ENCODE measurements around the gene ERGIC1. TPM values are rescaled to one million over a fixed set of nuclear protein-coding genes. Genes with fewer than 3 reads are reported as not detected.

ERGIC1 gene
- total RNA-seq, 1 donor from 2014 or later, result 74.8 TPM

DNA sequence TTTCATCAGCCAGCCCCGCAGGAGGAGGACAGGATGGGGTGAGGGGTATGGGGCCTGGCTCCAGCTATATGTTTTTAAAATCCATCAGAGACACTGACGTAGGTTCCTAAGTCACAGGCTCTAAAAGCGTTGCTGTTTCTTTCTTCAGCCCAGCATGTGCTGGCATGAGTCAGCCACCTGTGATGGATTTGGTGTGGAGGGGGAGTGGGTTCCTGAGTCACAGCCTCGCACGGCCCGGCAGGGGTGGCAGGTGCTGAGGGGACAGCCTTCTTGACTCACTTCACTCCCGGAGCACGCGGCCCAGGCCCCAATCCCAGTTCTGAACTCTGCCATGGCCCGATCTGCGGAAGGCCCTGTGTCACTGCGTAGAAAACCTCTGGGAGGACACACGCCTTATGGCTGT lies 86.4 kb downstream of the ERGIC1 start:
- intact Hi-C loops (cut with DNase I), result no loop called here
- DNase-seq (ENCODE audit: missing footprints) (no peak), ATAC-seq (no peak)

DNA sequence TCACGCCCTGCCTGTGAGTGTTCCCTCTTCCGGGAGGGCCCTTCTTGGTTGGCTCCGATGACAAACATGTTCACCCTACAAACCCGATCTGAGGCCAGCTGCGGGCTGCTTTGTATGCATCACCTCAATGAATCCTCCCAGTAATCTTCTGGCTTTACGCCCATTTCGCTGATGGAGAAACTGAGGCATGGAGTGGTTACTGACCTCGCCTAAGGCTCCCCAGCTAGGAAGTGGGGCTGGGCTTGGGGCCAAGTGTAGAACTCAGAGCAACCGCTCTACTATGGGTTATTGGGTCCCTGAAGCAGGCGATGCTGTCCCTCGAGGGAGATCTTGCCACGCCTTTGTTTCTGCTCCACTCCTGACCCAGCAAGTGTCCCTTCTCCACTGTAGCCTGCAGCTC lies 86.9 kb downstream of the ERGIC1 start:
- DNase-seq (ENCODE audit: missing footprints), result peak; percentile 4
- intact Hi-C loops (cut with DNase I), result no loop called here
- no peak for ATAC-seq

DNA sequence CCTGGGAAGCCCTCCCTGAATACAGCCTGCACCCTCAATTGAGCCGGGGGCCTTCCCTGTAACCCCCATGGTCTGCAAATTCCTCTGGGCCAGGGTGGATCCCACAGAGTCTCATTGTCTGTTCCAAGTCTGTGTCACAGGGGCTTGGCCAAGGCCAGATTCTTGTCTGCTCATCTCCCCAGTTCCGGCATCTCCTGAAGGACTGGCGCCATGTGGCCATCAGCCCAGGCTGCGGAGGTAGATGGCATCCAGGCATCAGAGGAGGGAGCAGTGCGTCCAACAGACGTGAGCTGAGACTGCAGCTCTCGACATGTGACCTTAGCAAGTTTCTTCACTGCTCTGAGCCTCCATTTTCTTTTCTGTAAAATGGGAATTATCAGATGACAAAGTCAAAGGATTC lies 87.9 kb downstream of the ERGIC1 start:
- intact Hi-C loops (cut with DNase I), result no loop called here
- DNase-seq (ENCODE audit: missing footprints), result peak; percentile 22

DNA sequence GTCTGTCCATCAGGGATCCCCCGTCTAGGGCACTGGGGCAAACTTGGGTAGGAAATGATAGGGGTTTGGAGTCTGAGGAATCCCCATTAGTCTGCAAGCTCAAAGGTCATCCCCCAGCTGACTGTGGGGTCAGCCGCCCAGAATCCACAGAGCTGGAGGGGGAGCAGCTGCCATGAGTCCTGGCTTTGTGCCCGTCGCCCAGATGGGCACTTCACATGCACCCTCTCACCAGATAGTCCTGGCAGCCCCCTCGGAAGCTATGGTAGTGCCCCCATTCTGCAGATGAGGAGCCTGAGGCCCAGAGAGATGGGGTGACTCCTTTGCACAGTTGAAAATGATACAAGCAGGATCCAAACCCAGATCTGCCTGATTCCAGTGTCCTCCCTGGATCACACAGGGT lies 89.5 kb downstream of the ERGIC1 start:
- intact Hi-C loops (cut with DNase I), result no loop called here
- ATAC-seq, result no peak
- peak; percentile 21 for DNase-seq (ENCODE audit: missing footprints)

More for the DNA sequence above, 87.9 kb downstream of the ERGIC1 start:
- no peak for ATAC-seq

DNA sequence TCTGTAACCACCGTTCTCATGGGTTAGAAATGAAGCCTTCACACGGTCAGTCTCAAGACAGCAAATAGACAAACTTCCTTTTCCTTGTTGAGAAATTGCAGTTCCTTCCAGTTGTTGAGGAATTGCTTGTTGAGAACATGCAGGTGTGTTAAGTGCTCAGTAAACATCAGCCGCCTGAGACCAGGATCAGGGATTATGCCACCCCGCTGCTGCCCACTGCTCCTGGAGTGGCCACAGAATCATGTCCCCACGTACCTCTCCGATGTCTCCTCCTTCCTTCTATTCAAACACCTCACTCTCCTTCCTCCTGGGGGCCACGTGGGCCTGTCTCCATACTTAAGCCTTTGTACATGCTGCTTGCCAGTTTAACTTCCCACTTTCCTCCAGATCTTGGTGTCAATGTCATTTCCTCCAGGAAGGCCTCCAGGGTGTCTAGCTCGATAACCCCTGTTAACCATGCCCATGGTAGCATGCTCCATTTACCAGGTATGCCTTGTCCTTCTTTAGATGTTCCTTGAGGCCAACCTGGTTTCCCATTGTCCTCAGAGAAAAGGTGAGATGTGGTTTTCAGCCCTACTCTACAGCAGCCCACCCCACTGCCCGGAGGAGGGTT lies 91.4 kb downstream of the ERGIC1 start:
- DNase-seq (ENCODE audit: missing footprints) (peak; percentile 21), ATAC-seq (no peak)
- intact Hi-C loops (cut with DNase I), result no loop called here

DNA sequence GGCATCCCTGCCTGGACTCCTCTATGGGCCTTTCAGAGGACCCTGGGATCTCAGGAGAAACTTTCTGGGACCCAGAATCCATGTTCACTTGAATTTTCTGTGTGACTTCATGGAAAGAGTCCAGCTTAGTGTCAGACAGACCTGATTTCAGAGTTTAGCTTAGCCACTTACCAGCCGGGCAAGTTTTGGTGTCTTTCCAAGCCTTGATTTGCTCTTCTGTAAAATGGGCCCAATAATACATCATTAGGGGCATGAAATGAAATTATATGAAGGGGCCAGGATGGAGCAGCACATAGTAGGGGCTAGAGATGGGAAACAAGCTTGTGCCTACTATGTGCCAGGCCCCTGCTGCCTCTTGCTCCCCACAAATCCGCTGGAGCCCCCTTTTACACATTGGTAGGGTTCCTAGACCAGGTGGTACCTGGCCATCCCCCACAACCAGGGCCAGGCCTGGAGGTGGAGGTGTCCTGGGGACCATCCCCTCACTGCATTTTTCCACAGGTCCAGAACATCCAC lies 92.0 kb downstream of the ERGIC1 start:
- ATAC-seq (no peak), DNase-seq (ENCODE audit: missing footprints) (peak; percentile 25)
- intact Hi-C loops (cut with DNase I), result no loop called here

DNA sequence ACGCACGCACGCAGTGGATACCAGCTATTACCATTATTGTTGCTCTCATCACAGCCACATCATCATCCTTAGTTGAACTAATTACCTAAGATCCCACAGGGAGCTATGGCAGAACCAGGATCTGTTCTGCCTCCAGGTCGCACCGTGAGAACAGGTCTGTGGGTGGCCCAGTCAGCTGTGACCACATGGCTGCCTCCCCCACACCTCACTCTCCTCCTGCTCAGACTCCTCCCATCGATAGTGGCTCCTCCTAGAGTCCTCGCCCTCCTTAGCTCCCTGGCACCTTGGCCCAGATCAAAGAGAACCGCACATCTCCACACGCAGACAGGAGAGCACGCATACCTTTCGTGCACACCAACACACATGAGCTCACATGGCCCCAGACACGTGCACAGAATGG lies 92.7 kb downstream of the ERGIC1 start:
- ATAC-seq, result no peak
- peak; percentile 23 for DNase-seq (ENCODE audit: missing footprints)
- intact Hi-C loops (cut with DNase I), result no loop called here

DNA sequence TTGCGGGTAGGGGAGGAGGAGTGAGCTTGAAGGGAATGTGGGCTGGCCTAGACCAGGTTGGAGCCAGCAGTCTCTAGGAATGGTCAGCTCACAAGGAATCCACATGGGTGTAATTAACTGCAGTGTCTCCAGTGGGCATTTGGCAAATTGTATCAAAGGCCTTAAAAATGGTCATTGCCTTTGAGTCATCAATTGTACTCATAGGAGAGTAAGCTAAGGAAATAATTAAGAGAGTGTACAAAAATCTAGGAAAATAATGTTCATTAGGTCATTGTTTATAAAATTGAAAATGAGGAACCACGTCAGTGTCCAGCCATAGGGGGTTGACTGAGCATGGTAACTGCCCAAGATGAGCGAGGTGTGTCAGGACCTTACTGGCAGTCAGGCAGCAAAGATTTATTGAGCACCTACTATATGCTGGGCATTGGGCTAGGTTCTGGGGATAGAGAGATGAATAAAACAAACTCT lies 95.4 kb downstream of the ERGIC1 start:
- no peak for ATAC-seq
- intact Hi-C loops (cut with DNase I), result no loop called here
- no peak for DNase-seq (ENCODE audit: missing footprints)

DNA sequence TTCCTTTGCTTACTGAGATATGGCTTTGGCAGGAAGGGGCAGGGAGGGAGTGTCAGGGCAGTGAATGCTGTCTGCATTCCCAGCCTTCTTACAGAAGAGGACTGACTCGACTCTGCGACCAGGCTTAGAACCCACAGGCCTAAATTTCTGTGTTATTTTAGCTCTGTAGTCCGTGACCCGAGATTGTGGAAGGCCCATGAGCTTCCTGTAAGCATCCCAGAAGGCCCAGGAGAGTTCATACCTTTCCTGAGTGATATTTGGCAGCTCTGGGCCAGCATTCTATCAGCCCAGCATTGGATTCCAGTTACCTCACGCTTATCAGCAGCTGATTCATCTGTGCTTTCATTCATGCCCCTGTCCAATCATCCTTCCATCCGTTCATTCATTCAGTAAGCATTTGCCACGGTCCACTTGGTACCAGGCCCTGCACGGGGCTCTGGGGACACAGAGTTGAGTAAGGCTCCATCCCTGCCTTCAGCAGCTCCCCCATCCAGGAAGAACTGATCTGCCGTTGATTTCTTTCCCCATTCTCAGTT lies 97.0 kb downstream of the ERGIC1 start:
- ATAC-seq (peak; percentile 55), DNase-seq (ENCODE audit: missing footprints) (peak; percentile 62)
- intact Hi-C loops (cut with DNase I), result no loop called here

DNA sequence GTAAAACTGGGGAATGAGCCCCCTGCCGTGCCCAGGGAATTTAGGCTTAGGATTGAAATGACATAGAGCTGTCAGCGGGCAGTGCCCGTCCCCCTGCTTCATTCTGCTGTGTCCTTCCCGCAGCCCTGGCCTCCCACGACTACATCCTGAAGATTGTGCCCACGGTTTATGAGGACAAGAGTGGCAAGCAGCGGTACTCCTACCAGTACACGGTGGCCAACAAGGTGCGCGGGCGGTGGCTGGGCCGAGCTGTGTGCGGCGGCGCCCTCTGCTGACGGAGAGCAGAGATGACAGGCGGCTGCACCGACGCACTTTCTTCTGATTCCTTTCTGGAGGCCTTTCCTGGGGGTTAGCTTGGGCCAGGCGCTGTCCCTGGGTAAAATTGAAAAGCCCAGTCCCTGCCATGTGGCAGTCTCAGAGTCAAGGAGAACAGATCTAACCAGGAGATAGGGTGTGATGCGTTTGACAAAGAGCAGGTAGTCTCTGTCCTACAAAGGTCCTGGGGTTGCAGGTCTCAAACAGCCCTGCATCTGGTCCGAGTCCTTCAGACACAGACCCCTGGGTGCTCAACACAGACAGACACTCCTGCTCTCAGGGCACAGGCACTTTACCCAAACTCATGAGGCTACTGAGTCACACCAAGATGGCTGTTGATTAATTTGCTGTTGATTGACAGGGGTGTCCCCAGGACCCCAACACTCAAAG lies 98.4 kb downstream of the ERGIC1 start:
- ATAC-seq, result peak; percentile 86
- intact Hi-C loops (cut with DNase I), result loop anchor here (1.0 to 2.0 kb wide), 2 partner anchors 160 to 219 kb away; no protein-coding TSS in a partner anchor
- peak; percentile 94 for DNase-seq (ENCODE audit: missing footprints)

DNA sequence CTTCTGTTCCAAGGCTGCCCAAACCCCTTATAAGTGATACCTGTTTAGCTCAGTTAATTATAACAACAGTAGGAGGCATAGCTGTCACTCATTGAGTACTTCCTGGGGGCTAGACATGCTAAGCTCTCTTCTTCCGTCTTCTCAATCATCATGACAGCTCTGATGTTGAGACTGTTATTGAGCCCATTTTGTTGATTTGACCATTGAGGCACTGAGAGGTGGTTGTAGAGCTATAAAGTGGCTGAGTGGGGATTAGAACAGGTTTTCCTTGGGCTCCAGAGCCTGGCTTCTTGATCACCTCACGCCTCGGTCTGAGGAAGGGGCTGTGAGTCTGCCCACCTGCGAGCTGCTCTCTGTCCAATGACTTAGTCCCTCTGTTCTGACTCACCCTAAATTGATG lies 99.2 kb downstream of the ERGIC1 start:
- DNase-seq (ENCODE audit: missing footprints), result no peak
- ATAC-seq, result no peak
- intact Hi-C loops (cut with DNase I), result loop anchor here (2.0 kb wide), 1 partner anchor 160 kb away; no protein-coding TSS in a partner anchor

DNA sequence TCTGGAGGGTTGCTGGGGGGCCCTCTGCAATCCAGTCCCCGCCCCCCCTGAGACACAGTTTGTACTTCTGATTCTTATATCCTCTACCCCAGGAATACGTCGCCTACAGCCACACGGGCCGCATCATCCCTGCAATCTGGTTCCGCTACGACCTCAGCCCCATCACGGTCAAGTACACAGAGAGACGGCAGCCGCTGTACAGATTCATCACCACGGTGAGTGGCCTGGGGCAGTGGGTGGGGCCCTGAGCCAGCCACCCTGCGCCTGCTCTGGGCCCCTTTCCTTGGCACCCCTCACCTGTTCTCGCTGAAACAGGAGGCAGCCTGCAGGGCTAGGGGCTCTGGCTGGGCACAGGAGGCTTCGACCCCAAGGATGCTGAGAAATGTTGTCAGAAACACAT lies 101.0 kb downstream of the ERGIC1 start:
- ATAC-seq, result no peak
- intact Hi-C loops (cut with DNase I), result loop anchor here (5.0 kb wide), 1 partner anchor 463 kb away; no protein-coding TSS in a partner anchor
- peak; percentile 42 for DNase-seq (ENCODE audit: missing footprints)

DNA sequence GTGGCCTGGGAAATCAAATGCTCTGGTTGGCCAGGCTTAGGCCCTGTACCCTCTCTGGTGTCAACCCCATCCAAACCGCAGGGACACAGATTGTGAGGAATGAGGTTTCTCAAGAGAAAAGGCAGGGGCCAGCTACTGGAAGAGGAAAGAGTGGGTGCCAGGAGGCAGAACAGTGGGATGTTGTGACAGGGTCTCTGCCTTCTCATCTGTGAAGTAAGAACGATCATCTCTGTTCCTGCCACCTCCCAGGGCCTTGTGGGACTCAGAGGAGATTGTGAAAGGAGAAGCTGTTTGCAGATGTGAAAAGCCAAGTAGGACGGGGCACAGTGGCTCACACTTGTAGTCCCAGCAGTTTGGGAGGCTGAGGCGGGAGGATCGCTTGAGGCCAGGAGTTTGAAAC lies 102.3 kb downstream of the ERGIC1 start:
- DNase-seq (ENCODE audit: missing footprints) (peak; percentile 11), ATAC-seq (no peak)
- intact Hi-C loops (cut with DNase I), result loop anchor here (5.0 kb wide), 1 partner anchor 464 kb away; no protein-coding TSS in a partner anchor

DNA sequence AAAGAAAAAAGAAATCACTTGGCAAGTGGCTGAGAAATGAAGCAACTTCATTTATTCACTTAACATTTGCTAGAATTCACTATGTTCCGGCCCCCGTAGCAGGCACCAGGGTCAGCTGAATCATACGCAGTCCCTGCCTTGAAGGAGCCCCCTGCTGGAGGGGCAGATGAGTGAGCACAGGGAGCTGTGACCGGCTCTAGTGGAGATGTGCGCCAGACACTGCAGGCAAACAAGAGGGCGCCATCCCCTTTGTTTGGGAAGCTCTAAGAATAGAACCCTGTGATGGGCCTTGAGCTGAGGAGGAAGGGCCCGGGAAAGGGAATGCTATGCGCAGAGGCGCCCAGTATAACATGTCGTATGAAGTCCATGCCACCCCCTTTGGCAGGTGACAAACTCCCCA lies 105.0 kb downstream of the ERGIC1 start:
- ATAC-seq (no peak), DNase-seq (ENCODE audit: missing footprints) (no peak)
- intact Hi-C loops (cut with DNase I), result loop anchor here (5.0 kb wide), 1 partner anchor 467 kb away; no protein-coding TSS in a partner anchor

DNA sequence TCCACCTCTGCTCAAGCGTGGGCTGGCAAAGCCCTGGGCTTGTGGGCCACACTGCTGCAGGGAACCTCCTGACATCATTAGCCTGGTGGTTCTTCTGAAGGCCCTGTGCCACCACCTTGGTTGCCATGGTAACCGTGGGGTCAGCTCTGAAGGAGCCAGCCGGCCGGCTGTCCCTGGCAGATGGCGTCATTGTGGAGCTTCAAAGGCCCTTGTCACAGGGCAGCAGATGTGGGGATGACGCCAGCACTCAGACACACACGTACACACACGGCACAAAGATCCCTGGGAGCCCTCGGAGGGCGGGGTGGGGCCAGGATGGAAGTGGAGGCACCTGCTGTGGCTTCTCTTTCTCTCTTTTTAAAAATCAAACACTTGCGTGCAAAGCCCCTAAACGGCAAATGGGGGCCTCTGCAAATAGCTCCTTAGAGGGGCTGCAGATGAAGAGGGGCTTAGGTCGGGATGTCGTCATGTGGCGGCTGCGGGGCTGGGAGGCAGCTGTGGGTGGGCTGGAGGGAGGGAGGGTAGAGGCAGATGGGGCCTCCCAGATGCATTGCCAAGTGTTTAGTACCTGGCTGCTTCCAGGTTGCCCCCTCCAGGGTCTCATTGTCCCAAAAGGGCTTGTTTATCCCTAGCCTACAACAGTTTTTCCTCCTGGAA lies 105.7 kb downstream of the ERGIC1 start:
- intact Hi-C loops (cut with DNase I), result loop anchor here (5.0 kb wide), 1 partner anchor 467 kb away; no protein-coding TSS in a partner anchor
- ATAC-seq (no peak), DNase-seq (ENCODE audit: missing footprints) (peak; percentile 53)

DNA sequence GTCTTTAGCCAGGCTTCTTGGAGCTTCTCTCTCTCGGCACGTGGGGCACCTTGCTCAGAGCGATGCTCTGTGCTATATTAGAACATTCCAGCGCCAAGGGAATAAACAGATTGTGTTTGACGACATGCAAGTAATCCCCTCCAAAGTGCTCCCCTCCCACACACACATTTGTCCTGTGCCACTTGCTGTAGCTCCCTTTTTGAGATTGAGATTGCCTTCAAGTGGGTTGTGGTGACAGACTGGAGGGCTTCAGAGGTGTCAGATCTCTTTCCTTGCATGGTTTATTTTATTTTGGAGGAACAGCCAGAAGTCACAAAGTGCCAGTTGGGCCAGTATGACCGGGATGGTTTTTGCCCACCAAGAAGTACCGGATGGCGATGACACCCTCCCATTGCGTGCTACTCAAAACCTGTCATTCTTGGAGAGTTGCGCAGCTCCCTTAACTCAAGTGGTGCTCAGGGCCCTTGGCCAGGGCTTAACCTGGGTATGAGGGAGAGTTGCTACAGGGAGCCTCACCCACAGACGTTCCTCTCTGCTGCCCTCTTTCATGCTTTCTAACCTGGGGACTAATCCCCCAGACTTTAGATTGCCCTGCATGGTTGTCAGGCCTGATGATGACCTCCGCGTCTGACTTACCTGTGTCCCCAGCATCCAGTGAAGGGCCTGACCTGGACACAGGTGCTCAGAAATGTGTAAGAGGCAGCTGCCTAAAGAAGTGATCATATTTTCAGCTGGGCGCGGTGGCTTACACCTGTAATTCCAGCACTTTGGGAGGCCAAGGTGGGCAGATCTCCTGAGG lies 106.4 kb downstream of the ERGIC1 start:
- intact Hi-C loops (cut with DNase I), result no loop called here
- DNase-seq (ENCODE audit: missing footprints) (peak; percentile 43), ATAC-seq (peak; percentile 69)

DNA sequence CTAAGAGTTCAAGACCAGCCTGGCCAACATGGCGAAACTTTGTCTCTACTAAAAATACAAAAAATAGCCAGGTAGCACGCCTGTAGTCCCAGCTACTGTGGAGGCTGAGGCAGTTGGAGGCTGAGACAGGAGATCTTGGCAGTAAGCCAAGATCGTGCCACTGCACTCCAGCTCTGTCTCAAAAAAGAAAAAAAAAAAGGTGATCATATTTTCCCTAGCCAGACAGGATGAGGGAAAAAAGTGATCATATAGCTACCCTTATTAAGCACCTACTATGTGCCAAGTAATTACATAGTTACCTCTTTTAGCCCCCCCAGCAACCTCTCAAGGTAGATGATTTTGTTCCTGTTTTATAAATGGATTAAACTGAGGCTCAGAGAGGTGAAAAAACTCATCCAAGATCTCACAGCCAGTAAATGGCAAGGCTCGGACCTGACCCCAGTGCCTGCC lies 107.0 kb downstream of the ERGIC1 start:
- no peak for ATAC-seq
- intact Hi-C loops (cut with DNase I), result no loop called here
- no peak for DNase-seq (ENCODE audit: missing footprints)

DNA sequence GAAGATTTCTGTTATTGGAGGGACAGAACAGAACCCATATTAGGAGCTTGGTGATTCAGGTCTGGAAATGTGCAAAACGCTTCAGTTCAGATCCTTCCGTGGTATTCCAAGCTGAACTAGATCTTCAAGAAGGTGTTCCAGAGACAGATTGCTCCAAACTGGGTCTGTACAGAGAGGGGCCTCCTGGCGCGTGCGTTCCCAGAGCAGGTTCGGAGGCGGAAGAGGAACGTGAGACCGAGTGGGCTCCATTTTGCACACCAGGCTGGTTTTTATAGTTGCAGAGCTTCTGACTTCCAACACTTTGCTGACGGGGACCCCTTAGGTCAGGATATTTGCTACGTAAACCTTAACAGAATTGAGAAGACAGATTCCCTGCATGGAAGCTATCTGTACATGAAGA lies 108.5 kb downstream of the ERGIC1 start:
- ATAC-seq (no peak), DNase-seq (ENCODE audit: missing footprints) (no peak)
- intact Hi-C loops (cut with DNase I), result no loop called here
